SHP77 treated with DMSO at 0.1 percent for 48 hours (cell line): ENCODE data around the gene AFAP1L1.
A peak's percentile ranks its signal among the peaks of the same experiment; 100 is the strongest.

Source experiments
- DNase-seq: peaks from one replicate; lab custom pipeline; 2025; lab: John Stamatoyannopoulos, UW

Gene AFAP1L1

DNA sequence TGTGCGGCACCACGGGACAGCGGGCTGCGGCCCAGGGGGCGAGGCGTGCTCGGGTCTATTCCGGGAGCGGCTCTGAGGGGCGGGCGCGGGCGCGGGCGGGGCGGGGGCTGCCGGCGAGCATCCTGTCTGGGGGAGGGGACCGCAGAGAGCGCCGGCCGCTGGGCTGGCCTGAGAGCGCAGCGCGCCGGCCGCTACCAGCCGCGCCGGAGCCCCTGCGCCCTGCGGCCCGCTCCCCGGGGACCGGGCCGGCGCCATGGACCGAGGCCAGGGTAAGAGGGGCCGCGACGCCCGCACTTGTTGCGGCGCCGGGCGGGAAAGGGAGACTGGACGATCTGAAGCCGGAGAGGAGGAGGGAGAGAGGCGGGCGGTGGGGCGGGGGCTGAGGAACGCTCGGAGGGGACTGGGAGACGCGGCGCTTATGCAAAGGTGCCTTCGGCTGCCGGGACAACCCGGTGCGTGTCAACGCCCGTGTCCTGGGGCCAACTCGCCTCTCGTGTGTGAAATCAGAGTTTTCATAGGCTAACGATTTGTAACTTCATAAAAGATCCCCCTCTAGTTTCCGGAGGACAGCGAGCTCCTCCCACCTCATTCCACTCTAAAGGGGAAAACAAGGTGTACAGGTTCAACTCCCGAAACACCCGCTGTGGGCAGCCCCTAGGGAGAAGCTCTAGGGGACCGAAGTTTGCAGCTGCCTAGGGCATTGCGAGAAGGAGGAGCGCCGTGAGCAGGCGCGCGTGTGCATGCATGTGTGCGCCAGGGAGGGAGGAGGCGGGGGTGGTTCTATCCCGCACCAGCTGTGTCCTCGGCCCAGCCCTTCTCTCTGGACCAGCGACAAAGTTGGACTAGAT is at the start of gene AFAP1L1:
AFAP1L1 (plus strand) TSS at position 144 of the 848 bp plus-strand sequence; CDS start at position 254, 110 bp downstream.
- peak; percentile 55 for DNase-seq

GRCh38 chr5:149223081-149223848 is 48.4 kb upstream of the AFAP1L1 start:
- DNase-seq = no peak

DNA sequence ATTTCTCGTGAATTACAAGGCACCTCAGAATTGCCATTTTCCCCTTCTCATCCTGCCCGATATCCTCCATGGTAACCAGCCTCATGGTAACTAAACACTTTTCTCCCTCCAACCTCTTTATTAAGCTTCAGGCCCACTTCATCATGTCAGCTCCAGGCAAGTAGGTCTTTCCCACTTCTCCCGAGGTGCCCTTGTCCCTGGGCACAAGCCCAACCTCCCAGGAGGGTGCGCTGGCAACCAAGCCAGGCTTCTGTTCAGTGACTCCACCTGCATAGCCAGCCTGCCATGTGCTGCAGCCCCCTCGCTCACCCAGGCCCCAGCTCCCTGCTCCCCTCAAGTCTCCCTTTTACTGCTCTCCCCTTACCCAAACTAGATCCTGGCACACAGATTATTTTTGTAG is 47.4 kb upstream of the AFAP1L1 start:
- DNase-seq = no peak

DNA sequence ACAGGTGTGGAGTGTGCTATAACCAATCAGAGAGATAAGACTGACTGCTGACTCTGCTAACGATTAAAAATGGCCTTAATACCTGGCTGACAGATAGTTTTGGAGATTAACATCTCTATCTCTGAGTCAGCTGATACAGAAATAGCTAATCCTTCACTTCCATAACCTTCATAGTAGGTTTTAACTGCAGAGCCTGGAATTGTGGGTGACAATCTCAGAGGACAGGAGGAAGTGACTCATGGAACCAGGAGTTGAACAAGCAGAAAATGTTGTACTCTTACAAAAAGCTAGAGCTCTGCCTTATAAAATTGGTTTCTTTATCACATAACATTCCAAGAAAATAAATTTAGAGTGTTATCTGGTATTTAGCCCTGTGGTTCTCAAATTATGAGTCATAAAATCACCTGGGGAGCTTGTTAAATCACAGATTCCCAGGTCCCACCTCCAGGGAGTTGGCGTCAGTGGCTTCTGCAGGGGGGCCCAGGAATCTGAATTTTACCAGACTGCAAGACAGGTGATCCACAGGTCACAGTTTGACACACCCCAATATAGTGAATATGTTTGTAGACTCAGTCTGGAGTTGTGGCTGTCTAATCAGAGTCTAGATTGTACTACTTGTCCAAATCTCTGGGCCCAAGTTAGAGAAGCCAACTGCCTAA is 44.4 kb upstream of the AFAP1L1 start:
- DNase-seq = no peak

DNA sequence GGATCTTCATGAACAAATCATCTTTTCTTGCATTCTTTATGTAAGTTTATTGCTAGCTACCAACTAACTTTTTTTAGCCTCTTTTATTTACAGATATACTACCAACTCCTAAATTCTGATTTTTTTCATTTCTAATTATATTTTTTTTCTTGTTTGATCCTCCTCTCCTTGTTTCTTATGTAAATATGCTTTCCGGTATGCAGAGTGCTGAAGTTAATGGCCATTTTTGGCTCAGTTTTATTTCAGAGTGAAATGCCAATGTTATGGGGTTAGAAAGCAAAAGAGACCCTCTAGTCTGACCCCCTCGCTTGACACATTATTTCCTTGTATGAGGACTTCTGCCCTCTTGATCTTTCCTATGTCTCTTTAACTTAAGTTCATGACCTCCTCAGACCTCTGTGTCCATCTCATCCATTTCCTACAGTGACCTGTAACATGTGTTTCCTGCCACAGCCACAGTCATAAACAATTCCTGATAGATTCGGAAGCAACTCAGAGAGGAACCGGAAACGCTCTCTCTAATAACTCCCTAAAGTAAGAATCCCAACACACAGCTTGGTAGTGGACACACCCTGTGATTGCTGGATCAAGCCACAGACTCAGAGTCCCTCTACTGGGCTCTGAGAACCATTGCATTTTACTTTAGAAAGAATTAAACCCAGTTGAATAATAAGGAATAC is 42.9 kb upstream of the AFAP1L1 start:
- peak; percentile 32 for DNase-seq

DNA sequence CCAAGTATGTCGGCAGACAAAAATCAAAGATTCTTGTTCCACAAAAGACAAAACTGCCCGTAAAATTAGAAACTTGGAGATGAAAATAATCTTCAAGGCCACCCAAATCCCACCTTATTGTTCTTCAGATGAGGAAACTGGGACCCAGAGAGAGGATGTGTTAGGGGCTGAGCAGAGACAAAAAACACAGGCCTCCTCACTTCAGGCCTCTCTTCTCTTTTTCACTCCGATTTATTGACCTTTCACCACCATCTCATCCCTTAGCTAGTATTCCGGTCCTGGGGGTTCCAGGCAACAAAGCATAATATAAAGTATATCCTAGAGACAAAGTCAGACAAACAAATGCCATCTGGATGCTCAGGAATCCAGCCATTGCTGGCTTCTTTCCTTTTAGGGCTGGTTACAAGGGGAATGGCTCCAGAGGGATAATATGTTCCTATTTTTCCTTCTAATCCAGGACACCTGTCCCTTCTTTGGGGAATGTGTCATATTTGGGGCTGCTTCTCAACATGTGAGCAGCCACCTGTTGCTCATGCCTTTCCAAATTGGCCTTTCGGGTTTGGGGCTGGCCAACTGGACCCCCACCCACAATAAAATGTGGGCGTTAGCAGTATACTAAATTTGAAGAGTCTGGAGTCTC is 42.2 kb upstream of the AFAP1L1 start:
- no peak for DNase-seq

GRCh38 chr5:149235841-149236240 is 35.8 kb upstream of the AFAP1L1 start:
- no peak for DNase-seq

DNA sequence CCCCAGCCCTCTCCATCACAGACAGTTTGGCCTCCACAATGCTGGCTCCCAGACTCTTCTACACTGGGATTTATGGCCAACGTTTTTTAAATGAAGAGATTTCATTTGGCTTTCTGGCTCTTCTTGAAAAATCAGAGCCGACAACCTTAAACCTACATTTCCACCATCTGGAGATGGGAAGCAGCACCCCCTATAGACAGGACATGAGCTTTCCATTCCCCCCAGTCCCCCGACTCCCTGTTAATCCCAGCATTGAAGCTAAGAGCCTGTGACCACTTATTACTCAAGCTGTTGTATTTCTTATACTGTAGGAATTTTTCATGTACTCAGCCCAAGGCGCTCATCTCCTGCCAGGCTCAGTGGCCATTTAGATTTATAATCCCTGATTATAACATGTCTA is 34.0 kb upstream of the AFAP1L1 start:
- DNase-seq = no peak

DNA sequence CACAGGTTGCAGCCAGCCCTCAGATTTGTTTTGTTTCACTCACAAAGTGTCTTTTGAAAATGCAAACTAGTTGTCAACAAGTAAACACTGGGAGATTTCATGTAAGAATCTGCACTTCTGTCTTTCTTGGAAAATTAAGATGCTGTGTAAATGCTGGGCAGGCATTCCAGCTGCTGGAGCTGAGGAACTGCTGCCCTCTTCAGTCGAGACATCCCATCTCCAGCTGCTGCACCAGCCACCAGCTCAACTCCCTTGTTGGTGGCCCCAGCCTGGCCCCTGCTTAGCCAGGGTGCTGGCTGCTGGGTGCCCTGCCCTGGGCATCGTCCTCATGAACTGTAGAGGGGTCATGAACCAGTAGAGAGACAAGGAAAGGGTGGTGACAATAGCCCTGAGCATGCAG is 33.1 kb upstream of the AFAP1L1 start:
- no peak for DNase-seq

DNA sequence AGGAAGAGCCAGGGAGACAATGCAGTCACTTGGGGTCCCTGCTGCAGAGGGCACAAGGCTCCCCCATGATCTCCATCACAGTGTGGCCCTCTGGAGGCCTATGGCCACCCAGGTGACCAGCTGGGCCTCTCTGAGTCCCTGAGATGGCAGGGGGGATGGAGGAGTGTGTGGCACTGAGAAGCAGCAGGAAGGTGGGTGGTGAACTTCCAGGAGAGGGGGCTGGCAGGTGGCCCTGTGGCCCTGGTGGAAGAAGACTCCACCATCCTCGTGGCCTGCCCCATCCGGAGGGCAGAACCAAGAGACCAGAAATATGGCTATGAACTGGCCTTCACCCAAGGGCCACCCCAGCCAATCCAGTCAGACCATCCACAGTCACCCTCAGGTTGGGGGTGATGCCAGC is 31.7 kb upstream of the AFAP1L1 start:
- no peak for DNase-seq

DNA sequence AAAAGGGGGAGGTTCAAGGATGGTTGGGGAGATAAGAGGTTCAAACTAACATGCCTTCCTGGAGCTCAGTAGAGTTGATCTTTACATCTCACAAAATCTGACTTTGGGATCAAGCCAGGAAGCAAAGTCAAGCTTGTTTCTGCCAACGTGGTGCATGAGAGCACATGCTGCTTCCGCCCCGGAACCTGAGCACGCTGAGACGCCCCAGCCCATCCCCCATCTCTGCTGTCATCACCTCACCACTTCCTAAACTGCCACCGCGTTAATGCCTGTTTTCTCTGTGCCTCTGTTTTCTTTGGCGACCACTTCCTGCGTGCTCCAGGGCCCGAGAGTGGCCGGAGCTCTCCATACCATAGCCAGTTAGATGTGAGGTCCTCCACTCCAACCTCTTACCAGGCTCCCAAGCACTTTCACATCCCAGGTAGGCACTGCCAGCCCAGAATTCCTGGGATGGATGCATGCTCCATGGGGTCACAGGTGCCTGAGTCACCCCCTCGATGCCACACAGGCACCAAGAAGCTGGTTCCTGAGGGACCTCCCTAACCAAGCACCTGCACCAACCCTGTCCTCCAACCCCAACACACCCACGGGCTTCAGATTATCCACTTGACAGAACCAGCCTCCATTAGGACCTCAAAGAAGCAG is 31.2 kb upstream of the AFAP1L1 start:
- no peak for DNase-seq

GRCh38 chr5:149242339-149242738 is 29.3 kb upstream of the AFAP1L1 start:
- no peak for DNase-seq

DNA sequence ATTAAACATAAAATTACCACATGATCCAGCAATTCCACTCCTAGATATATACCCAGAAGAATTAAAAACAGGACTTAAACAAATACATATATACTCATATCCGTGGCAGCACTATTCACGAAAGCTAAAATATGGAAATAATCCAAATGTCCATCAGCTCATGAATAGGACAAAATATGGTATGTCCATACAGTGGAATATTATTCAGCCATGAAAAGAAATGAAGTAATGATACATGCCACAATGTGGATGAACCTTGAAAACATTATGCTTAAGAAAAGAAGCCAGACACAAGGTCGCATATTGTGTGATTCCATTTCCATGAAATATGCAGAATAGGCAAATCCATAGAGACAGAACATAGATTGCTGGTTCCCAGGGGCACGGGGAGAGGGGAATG is 24.8 kb upstream of the AFAP1L1 start:
- DNase-seq = no peak

DNA sequence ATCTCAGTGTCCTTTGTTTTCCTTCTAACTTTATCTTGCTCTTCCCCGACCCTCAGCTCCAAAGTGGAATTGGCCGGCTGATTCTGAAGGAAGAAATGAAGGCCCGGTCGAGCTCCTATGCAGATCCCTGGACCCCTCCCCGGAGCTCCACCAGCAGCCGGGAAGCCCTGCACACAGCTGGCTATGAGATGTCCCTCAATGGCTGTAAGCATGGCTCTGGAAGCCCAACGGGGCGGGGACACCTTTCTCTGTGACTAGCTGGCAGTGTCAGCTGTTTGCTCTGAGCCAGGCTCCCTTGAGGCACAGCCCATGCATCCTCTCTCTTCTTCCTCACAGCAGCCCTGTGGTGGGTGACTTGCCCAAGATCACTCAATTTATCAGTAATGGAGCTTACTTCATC is 23.9 kb upstream of the AFAP1L1 start:
- DNase-seq = no peak

DNA sequence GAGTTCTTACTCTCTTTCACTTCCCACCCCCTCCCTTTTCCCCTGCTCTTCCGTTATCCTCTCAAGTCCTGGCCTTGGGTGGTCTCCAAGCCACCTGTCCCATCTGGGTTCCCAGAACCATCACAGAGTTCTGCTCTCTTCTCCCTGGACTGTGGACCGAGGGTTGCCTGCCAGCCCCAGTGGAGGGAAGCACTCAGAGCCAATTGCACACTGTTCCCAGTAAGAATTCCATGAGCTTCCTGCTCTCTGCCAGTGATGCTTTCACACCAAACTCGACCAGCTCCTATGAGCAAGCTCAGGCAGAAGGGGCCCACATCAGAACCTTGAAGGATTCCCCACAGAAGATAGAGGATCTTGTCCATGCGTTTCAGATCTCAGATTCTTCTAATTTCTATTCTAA is 20.1 kb upstream of the AFAP1L1 start:
- DNase-seq = no peak

GRCh38 chr5:149254506-149254905 is 17.2 kb upstream of the AFAP1L1 start:
- no peak for DNase-seq

DNA sequence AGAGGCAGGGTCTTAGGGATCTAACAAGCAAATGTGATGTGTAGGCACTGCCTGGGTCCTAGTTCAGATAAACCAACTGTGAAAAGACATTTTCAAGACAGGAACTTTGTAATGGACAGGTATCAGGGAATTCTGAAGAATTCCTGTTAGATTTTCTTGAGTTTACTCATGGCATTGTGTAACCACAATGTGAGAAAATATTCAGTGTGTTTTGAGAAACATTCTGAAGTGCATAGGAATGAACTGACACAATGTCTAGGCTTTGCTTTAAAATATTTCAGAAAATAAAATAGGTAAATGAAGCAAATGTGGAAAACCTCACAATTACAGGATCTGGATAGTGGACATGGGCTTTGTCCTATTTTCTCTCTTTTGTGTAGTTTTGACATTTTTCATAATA is 15.2 kb upstream of the AFAP1L1 start:
- DNase-seq = no peak

DNA sequence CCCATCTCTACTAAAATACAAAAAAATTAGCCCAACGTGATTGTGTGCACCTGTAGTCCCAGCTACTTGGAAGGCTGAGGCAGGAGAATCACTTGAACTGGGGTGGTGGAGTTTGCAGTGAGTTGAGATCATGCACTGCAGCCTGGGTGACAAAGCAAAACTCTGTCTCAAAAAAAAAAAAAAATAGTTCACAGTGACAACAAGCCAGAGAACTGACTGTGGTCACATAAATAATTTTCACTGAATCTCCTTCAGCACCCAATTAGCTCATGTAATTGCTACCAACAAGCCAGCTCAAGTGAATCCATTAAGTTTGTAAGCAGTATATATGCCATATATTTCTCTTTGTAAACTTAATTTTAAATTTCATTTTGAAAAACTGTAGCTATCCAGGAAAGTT is 14.5 kb upstream of the AFAP1L1 start:
- no peak for DNase-seq

DNA sequence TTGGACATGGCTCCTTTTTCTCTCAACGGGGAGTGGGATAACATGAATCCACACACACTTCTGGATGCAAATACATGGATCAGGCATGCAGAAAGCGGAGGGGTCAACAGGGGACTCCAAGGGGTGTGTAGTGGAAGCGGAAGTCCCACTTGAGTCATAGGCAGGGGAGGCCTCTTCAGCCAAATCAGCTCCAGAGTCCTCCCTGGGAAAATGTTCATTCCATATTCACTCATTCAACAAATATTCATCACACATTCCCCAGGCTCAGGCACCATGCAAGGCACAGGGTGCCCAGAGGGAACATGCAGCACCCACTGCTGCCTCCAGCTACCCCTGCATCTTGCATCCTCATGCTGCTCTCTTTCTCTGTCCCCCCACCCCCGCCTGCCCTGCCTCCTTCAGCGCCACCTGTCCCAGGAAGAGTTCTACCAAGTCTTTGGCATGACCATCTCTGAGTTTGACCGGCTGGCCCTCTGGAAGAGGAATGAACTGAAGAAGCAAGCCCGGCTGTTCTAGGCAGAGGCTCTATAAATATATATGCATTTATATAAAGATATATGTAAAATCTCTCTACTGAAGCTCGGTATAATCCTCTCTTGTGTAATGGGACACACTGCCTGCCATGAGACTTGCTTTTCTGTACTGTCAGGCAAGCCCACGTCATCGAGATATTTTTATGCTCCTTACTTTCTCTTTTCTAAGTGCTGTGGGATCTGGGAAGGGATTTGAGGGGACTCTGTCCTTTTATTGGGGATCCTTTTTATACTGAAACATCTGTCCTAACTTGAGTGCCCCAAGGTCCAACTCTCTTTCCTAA is 13.6 kb upstream of the AFAP1L1 start:
- DNase-seq = no peak

- no peak for DNase-seq
Measured at GRCh38 chr5:149260761-149261160, 10.9 kb upstream of the AFAP1L1 start.
